ENCODE data around the gene HS3ST4.

DNA sequence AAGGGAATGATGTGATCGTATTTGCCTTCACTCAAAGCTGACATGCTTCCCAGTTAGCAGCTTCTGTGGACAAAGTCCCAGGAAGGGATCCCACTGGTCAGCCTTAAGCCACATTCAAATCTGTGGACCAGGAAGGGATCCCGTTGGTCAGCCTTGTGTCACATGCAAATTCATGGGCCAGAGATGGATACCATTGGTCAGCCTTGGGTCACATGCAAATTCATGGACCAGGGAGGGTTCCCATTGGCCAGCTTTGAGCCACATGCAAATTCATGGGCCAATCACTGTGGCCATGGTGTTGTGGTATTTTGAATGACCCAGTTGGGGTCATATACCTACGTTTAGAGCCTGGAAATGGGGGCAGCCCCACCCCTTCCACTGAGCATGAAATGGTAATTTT, 201.6 kb downstream of the HS3ST4 start:
- TF ChIP-seq ZNF274 (IDR thresholded peaks at IDR 0.05; ENCODE audit: low read depth, low read length) (no peak), YY1 (IDR thresholded peaks at IDR 0.05; ENCODE audit: insufficient read depth, insufficient read length) (no peak), SUZ12 (IDR thresholded peaks at IDR 0.05; ENCODE audit: extremely low read depth, insufficient read depth, insufficient read length) (no peak)

Measured in NT2/D1 (cell line).